ENCODE data around the gene SSBP3.

SSBP3 gene

DNA sequence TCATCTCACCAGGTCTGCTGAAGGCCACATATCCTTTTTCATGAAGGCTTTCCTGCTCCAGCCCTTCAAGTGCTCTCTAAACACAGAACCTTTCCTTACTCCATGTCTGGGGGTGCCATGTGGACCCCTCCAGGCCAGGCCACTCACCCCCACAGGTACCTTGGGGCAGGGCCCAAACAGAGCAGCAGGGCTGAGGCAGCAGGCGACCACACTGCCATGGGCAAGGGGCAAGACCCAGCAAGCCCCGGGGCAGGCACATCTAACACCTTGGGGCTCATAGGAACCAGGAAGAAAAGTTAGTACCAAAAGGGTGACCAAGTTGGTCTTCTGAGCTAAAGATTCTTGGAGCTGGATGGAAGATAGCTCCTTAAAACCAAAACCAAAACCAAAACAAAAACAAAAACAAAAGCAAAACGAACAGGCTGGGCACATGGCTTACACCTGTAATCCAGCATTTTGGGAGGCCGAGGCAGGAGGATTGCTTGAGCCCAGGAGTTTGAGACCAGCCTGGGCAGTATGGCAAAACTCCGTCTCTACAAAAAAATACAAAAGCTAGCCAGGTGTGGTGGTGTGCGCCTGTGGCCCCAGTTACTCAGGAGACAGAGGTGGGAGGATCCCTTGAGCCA is 142.5 kb downstream of the SSBP3 start:
- no peak for DNase-seq

DNA sequence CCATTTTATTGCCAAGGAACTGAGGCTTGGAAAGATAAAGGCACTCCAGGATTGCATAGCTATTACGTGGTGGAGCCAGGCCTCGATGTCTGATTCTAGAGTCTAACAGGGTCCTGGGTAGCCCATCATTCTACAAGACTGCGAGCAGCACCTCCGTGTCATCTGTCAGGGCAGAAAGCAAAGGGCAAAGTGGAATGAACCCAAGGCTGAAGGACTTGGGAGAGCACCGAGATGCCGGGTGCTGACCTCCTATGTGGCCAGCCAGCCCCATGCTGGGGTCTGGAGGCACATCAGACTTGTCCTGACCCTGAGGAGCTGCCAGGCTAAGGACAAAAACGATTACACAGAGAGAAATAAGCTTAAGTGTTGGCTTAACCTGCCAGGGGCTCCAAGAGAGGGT is 143.9 kb downstream of the SSBP3 start:
- no peak for DNase-seq

DNA sequence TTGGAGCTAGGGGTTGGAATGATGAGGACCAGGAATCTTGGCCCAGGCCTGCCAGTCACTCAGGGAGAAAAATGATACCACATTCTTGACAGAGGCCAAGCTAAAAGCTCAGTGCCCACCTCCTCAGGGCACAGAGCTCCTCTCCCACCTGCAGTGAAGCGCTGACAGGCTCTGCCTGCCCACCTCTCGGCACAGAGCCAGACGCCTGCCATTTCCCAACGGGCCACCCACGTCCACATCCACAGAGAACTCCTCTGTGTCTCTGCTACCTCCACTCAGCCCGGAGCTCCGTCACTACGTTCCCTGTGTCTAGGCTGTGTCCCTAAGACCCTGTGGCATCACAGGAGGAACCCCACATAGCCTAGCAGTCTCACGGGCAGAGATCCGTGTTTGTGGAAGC is 145.4 kb downstream of the SSBP3 start:
- DNase-seq = no peak

DNA sequence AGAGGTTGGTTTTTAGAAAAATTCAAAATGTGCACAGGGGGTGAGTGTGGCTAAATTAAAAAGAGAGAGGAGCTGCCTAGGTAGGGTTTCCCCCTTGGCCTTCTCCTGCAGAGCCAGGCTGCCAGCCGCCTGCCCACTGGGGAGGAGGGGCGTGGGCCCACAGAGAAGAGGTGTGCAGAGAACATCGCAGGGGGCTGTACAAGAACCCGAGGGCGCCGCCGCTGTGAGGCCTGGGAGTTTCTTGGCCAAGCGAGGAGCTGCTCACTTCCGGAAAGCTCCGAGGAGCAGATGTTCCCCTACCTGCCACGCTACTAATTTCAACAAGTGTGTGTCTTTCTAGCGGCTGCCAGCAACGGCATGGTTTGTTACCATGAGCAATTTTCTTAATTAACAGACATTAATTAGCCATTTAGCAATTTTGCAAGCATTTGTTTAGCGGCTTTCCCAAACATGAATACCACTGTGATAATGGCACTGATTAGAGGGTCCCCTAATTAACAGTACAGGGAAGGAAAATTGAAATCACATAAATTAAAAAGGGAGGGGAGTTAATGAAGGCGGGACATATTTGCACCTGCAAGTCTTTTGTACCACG is 146.6 kb downstream of the SSBP3 start:
- DNase-seq = no peak

- DNase-seq = no peak
Measured at GRCh38 chr1:54257876-54258275, 148.3 kb downstream of the SSBP3 start.

DNA sequence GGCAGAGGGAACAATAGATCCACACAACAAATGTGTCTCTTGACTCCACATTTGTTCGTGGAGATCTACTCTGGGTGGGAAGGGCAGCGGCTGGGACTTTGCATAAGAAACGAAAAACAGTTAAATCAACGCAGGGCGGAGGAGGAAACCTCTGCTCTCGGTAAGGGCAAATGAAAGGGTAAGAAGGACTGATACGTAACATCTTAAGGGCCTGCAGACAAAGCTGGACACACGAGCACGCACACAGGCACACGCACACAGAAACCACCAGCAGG is 148.9 kb downstream of the SSBP3 start:
- DNase-seq = no peak

- no peak for DNase-seq
Measured at GRCh38 chr1:54256522-54257345, 149.5 kb downstream of the SSBP3 start.

DNA sequence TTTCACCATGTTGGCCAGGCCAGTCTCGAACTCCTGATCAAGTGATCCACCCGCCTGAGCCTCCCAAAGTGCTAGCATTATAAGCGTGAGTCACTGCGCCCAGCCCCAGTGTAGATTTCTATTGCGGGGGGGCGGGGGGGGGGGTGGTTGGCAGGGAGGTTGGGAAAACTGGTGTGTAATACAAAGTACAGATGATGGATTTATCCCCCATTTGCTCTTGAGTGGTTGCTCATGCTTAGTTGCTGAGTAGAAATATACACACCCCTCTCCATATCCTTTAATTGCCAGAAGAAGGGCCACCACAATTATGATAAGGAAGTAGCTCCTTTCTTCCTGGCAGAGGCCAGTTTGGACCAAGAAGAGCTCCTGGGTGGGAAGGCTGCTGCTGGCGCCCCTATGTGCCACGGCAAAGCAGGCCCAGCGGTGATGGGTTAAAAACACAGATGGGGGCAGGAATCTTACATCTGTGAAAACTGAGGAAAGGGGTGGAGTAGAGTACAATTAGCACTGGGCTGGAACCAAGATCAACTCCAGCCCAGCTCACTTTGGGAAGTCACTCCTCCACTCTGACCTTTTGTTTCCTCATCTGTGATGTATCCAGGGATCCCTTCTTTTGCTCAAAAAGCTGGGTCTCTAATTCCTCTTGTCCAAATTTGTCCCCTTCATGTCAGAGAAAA is 151.0 kb downstream of the SSBP3 start:
- no peak for DNase-seq

GRCh38 chr1:54254055-54254454 is 152.1 kb downstream of the SSBP3 start:
- no peak for DNase-seq

- no peak for DNase-seq
Measured at GRCh38 chr1:54253480-54253879, 152.7 kb downstream of the SSBP3 start.

GRCh38 chr1:54252371-54252936 is 153.7 kb downstream of the SSBP3 start:
- no peak for DNase-seq

GRCh38 chr1:54250670-54251069 is 155.5 kb downstream of the SSBP3 start:
- DNase-seq = no peak

GRCh38 chr1:54249819-54250435 is 156.3 kb downstream of the SSBP3 start:
- DNase-seq = no peak

DNA sequence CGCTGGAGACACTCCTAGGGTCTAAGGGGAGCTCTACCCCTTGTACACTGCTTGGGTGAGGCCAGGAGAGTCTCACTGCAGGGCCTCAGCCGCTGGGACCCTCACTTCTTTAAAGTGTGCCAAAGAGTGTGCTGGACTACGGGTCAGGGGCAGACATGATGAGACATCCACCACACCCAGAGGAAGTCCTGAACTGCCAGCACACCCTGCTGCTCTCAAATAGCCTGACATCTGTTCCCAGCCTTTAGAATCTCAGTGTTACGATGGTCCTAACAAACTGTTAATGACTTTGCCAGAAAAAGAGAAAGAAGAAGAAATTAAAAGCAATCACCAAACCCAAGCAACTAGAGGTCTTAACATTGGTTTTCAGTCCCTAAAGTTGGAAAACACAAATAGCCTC is 157.2 kb downstream of the SSBP3 start:
- no peak for DNase-seq

- DNase-seq = no peak
Measured at GRCh38 chr1:54247863-54248515, 158.2 kb downstream of the SSBP3 start.

DNA sequence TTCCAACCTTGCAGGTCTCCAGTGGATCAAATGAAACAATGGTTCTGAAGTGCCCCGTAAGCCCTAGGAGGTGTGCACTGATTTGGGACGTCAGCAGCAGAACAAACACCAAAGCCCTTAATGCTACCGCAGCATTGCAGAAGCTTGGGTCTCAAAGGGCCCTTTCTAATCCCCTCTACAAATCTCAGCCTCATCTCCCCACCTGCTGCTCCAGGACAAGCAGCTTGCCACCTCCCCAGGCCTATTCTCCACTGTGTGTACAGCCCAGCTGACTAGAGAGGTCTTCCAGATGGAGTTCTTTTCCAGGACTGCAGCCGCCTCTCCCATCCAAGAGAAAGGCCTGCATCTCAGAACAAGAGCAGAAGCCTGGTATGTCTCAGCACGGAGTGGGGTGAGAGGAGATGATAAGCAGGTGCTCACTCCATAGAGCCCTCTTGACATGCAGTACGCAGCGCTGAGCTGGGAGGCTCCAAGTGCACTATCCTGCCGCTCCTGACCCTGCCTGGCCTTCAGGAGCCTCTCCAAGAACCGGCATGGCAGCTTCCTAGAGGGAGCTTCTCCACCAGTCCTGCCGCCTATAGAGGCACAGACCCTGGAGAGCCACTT is 160.0 kb downstream of the SSBP3 start:
- DNase-seq = no peak

DNA sequence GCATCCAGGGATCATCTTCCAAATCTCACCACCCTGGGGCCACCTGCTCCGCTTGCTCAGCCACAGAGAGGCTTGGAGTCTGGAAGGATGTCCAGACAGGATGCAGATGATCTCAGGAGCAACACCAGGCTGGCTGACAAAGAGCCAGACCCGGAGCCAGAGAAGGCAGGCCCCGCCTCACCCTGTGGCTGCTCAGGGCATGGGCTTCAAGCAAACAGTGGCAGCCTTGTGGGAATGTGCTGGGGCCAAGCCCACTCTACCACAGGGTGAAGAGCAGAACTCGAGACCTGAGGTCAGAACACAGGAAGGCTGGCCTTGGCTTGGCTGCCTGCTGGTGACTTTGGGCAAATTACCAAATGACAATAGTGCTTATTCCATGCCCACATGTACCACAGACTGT is 160.7 kb downstream of the SSBP3 start:
- DNase-seq = no peak

- no peak for DNase-seq
Measured at GRCh38 chr1:54244655-54245054, 161.5 kb downstream of the SSBP3 start.

DNA sequence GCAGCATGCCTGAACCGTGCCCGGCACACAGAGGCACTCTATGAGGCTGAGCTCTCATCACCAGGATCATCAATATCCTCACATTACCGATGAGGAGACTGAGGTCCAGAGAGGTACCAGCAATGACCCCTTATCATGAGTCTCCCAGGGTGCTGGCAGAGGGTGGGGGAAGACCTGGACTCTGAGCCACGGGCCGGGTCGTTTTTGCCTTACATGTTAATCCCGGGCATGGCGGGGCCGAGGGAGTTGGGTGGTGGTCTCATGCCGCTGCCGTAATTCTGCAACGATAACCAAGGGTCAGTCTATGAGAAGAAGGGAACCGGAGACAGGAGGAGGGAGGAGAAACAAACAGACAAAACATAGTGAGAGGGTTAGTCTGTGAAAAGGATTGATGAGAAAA is 163.2 kb downstream of the SSBP3 start:
- DNase-seq = no peak

DNA sequence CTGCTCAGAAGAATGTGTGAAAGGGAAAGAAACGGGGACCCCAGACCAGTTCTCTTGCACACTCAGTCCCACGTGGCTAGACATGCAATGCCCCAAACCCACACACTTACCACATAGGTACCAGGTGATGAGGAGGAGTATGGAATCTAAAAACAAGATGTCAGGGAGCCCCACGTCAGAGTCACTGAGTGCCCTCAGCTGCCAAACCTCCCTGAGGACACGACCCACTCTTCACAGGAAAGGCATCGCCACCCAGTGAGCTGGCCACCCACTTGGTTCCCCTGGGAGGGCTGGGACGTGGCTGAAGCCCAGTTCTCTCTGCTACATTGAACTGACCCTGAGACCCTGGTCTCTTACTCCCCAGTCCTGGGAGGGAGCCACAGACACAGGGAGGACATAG is 164.8 kb downstream of the SSBP3 start:
- DNase-seq = no peak

DNA sequence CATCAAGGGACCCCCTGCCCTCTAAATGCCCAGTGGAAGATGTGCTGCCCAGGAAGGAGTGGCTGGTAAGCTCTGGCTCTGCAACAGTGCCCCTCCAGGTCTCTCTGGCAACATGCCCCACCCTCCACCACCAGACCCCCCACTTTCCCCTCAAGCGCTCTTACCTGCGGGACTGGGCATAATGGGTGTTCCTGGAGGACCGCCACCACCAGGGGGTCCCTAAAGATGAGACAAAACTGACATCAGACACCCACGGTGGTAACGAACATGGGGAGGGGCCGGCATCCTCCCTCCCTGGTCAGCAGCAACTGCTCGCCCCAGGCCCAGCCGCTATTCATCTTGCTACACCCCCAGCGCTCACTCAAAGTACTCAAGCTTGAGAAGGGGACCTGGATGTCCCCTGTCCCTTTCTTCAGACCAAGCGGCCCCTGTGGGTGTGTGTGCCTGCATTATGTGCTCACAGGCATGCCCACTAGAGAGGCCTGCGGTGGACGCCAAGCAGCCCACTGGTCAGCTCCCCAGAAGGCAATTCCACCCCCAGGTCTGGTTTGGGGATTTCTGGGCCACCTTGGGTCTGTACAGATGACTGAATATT is 165.4 kb downstream of the SSBP3 start:
- DNase-seq = no peak

GRCh38 chr1:54239631-54240031 is 166.6 kb downstream of the SSBP3 start:
- no peak for DNase-seq
